ENCODE results near the gene MOCOS. TPM values are rescaled to one million over a fixed set of nuclear protein-coding genes. Genes with fewer than 3 reads are reported as not detected.

MOCOS gene
- total and polyA plus RNA-seq, 11 donors, result 0.07 to 1.0 (median 0.26) TPM

- no peak for TF ChIP-seq CTCF (IDR thresholded peaks at IDR 0.05)
- TF ChIP-seq POLR2A (IDR thresholded peaks at IDR 0.05), result no peak
- intact Hi-C loops (cut with DNase I), result no loop called here
- no peaks in the 10 kb centered on the region for H3K36me3 ChIP-seq
- H3K4me3 ChIP-seq, result no peak overlapping the region
- H3K27ac ChIP-seq, result no peak overlapping the region
- DNase-seq (peak in 1 of 5 donors; percentile 5), ATAC-seq (no peak)
- no peaks in the 10 kb centered on the region for H3K9me3 ChIP-seq
- WGBS, 4 donors, result 65 to 74% (median 68%) methylated on average over 5 of the region's 5 CpGs
- H3K27me3 ChIP-seq, result peaks cover 0 to 4% (median 0%) of the 10 kb centered on the region in 9 donors
- peaks cover 0 to 85% (median 26%) of the 10 kb centered on the region in 12 donors for H3K4me1 ChIP-seq
Observed at GRCh38 chr18:36311026-36311570, 123.8 kb downstream of the MOCOS start.

DNA sequence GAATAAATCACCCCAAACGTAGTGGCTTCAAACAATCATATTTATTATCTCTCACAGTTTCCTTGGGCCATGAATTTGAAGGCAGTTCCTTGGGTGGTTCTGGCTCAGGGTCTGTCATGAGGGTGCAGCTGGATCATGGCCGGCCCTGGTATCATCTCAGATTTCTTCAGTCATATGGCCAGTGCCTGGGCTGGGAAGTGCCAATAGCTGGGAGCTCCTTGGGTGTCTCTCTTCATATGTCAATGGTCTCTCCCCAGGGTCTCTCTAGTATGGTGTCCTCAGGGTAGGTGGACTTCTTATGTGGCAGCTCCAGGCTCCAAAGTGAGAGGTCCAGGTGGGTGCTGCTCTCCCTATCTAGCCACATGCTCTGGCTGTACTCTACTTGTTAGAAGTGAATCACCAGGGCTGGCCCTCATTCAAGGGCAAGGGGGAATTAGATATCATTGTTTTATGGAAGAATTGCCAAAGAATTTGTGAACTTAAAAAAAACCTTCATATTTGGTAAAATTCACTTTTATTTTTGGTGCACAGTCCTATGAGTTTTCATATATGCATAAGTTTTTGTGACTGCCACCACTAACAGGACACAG is 125.6 kb downstream of the MOCOS start:
- Histone ChIP-seq H3K27me3 (no peaks in the 10 kb centered on the region), H3K9me3 (peaks cover 0 to 7% (median under 1%) of the 10 kb centered on the region in 12 donors), H3K4me3 (no peak overlapping the region), H3K27ac (peak overlapping the region in 5 of 12 donors; percentile 17 to 51 (median 42)), H3K36me3 (no peaks in the 10 kb centered on the region), H3K4me1 (peaks cover 0 to 78% (median 22%) of the 10 kb centered on the region in 12 donors)
- intact Hi-C loops (cut with DNase I), result no loop called here
- WGBS, 4 donors, result 41 to 60% (median 46%) methylated on average over 2 of the region's 2 CpGs
- TF ChIP-seq POLR2A (IDR thresholded peaks at IDR 0.05), result no peak
- no peak for TF ChIP-seq CTCF (IDR thresholded peaks at IDR 0.05)
- DNase-seq, result no peak
- ATAC-seq, result peak in 3 of 4 donors; percentile 29 to 35 (median 30)

GRCh38 chr18:36314098-36314497 is 126.8 kb downstream of the MOCOS start:
- DNase-seq (no peak), ATAC-seq (peak in 1 of 4 donors; percentile 49)
- intact Hi-C loops (cut with DNase I), result no loop called here
- Histone ChIP-seq H3K27ac (peak overlapping the region in 3 of 12 donors; percentile 19 to 72 (median 42)), H3K9me3 (peaks cover 0 to 18% (median 5%) of the 10 kb centered on the region in 12 donors), H3K36me3 (no peaks in the 10 kb centered on the region), H3K4me3 (no peak overlapping the region), H3K27me3 (no peaks in the 10 kb centered on the region), H3K4me1 (peaks cover 0 to 69% (median 17%) of the 10 kb centered on the region in 12 donors)
- 32 to 46% (median 36%) methylated on average over 4 of the region's 4 CpGs for WGBS, 4 donors
- no peak for TF ChIP-seq CTCF (IDR thresholded peaks at IDR 0.05)
- TF ChIP-seq POLR2A (IDR thresholded peaks at IDR 0.05), result no peak

- no peaks in the 10 kb centered on the region for H3K36me3 ChIP-seq
- ATAC-seq (no peak), DNase-seq (no peak)
- no peak overlapping the region for H3K4me3 ChIP-seq
- peak overlapping the region in 5 of 12 donors; percentile 35 to 74 (median 67) for H3K27ac ChIP-seq
- intact Hi-C loops (cut with DNase I), result no loop called here
- TF ChIP-seq POLR2A (IDR thresholded peaks at IDR 0.05) (no peak), CTCF (IDR thresholded peaks at IDR 0.05) (no peak)
- peaks cover 0 to 63% (median 13%) of the 10 kb centered on the region in 12 donors for H3K4me1 ChIP-seq
- H3K27me3 ChIP-seq, result no peaks in the 10 kb centered on the region
- 17 to 35% (median 26%) methylated on average over 4 of the region's 4 CpGs for WGBS, 4 donors
- peaks cover 0 to 25% (median 6%) of the 10 kb centered on the region in 12 donors for H3K9me3 ChIP-seq
Observed at GRCh38 chr18:36314754-36315153, 127.5 kb downstream of the MOCOS start.
